ENCODE data around the gene ZNF774. TPM values are rescaled to one million over a fixed set of nuclear protein-coding genes. Genes with fewer than 3 reads are reported as not detected.
A peak's percentile ranks its signal among the peaks of the same experiment; 100 is the strongest.
"Not testable (repeated sequence)": the region's sequence is repeated elsewhere in the genome, so short reads cannot be mapped to it uniquely, and the experiment has no call there.

The ZNF774 gene
- total RNA-seq, 1 donor from 2014 or later, result 4.7 TPM

DNA sequence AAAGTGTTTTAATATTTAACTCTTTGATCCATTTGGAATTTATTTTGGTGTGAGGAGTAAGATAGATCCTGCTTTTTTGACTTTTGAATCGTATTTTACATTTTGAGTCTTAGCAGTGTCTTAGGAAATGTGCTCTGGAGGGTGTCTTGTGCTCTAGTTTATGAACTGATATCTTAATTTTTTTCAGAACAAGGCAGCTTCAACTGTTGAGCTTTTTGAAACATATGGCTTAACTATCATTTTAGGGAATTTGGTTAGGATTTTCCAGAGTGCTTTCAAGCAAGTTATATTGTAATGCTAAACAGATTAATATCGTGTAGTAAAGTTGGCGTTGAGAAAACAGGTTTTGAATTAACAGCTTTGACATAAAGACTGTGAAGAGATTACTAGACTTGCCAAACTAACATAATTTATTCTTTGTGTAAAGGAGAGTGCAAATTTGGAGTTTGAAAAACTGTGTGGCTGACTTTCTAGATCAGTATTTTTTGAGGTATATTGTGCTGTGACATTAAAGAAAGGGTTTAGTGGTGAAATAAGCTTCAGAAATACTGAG is 53.0 kb downstream of the ZNF774 start:
- H3K27ac ChIP-seq (replicated peaks), result no peak overlapping the region
- peaks cover 3% of the 10 kb centered on the region for H3K36me3 ChIP-seq
- intact Hi-C loops (cut with micrococcal nuclease), result no loop called here
- no peaks in the 10 kb centered on the region for H3K9me3 ChIP-seq (replicated peaks)
- no peak for DNase-seq
- no peak overlapping the region for H3K4me3 ChIP-seq
- H3K4me1 ChIP-seq, result peaks cover 90% of the 10 kb centered on the region
- H3K27me3 ChIP-seq (ENCODE audit: low read depth), result no peaks in the 10 kb centered on the region
- TF ChIP-seq, protein P1, sequence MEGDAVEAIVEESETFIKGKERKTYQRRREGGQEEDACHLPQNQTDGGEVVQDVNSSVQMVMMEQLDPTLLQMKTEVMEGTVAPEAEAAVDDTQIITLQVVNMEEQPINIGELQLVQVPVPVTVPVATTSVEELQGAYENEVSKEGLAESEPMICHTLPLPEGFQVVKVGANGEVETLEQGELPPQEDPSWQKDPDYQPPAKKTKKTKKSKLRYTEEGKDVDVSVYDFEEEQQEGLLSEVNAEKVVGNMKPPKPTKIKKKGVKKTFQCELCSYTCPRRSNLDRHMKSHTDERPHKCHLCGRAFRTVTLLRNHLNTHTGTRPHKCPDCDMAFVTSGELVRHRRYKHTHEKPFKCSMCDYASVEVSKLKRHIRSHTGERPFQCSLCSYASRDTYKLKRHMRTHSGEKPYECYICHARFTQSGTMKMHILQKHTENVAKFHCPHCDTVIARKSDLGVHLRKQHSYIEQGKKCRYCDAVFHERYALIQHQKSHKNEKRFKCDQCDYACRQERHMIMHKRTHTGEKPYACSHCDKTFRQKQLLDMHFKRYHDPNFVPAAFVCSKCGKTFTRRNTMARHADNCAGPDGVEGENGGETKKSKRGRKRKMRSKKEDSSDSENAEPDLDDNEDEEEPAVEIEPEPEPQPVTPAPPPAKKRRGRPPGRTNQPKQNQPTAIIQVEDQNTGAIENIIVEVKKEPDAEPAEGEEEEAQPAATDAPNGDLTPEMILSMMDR (IDR thresholded peaks at IDR 0.05; ENCODE audit: borderline replicate concordance), result no peak

DNA sequence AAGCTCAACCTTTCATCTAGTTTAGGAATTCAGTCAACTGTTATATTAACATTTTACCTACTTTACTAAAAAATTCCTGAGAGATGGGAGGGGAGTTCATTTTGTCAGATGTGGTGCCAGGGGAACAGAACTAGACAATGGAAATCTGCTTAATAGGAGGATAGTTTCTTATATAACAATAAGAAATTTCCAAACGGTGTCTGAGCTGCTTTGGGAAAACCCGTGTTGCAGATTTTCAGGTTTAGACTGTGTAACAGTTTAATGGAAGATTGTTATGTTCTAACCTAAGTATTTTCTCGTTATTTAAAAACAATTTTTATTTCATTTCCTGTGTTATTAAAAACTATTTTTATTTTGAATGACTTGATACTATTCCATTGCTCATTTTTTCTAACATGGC is 55.3 kb downstream of the ZNF774 start:
- H3K4me3 ChIP-seq, result no peak overlapping the region
- TF ChIP-seq, protein P1 (IDR thresholded peaks at IDR 0.05; ENCODE audit: borderline replicate concordance), result no peak
- no peaks in the 10 kb centered on the region for H3K9me3 ChIP-seq (replicated peaks)
- DNase-seq, result no peak
- peaks cover 85% of the 10 kb centered on the region for H3K4me1 ChIP-seq
- peaks cover 3% of the 10 kb centered on the region for H3K36me3 ChIP-seq
- H3K27me3 ChIP-seq (ENCODE audit: low read depth), result no peaks in the 10 kb centered on the region
- intact Hi-C loops (cut with micrococcal nuclease), result no loop called here
- peak overlapping the region; percentile 48 for H3K27ac ChIP-seq (replicated peaks)

DNA sequence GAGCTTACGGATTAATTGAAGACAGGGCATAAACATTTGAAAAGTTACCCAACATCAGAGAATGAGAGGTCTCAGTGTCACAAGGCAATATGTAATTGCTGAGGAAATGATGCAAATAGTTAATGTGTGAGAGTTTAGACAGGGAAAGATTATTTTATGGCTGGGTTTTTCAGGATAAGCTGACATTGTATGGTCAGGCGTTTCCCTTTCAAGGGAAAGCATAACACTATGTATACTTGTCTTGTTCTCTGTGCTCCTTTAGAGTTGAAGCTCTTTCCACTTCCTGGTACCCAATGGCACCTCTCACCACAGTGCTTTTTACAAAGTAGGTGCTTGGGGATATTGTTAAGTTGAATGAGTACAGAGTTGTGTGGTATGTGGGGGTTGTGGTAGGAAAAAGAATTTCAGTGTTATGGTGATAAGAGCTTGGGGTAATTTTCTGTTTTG is 55.8 kb downstream of the ZNF774 start:
- no peak overlapping the region for H3K4me3 ChIP-seq
- intact Hi-C loops (cut with micrococcal nuclease), result no loop called here
- TF ChIP-seq, protein P1 (IDR thresholded peaks at IDR 0.05; ENCODE audit: borderline replicate concordance), result no peak
- peaks cover 85% of the 10 kb centered on the region for H3K4me1 ChIP-seq
- peak overlapping the region; percentile 48 for H3K27ac ChIP-seq (replicated peaks)
- H3K9me3 ChIP-seq (replicated peaks), result no peaks in the 10 kb centered on the region
- H3K27me3 ChIP-seq (ENCODE audit: low read depth), result no peaks in the 10 kb centered on the region
- no peak for DNase-seq
- peaks cover 3% of the 10 kb centered on the region for H3K36me3 ChIP-seq

DNA sequence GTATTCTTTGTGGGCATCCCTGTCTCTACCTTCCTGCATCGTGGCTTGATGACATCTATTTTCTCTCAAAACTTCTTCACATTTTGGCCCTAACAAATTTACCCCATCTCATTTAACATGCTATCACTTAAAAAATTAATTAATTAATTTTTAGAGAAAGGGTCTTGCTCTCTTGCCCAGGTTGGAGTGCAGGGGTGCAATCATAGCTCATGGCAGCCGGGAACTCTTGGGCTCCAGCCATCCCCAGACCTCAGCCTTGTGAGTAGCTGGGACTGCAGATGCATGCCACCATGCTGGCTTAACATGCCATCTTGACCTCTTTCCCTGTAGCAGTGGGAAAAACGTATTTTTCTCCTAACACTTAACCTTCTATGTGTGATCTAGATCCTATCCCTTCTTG is 56.6 kb downstream of the ZNF774 start:
- TF ChIP-seq, protein P1 (IDR thresholded peaks at IDR 0.05; ENCODE audit: borderline replicate concordance), result no peak
- Histone ChIP-seq H3K27me3 (ENCODE audit: low read depth) (no peaks in the 10 kb centered on the region), H3K4me3 (no peak overlapping the region), H3K27ac (replicated peaks) (no peak overlapping the region), H3K36me3 (peaks cover 3% of the 10 kb centered on the region), H3K9me3 (replicated peaks) (no peaks in the 10 kb centered on the region), H3K4me1 (peaks cover 85% of the 10 kb centered on the region)
- intact Hi-C loops (cut with micrococcal nuclease), result no loop called here
- no peak for DNase-seq

DNA sequence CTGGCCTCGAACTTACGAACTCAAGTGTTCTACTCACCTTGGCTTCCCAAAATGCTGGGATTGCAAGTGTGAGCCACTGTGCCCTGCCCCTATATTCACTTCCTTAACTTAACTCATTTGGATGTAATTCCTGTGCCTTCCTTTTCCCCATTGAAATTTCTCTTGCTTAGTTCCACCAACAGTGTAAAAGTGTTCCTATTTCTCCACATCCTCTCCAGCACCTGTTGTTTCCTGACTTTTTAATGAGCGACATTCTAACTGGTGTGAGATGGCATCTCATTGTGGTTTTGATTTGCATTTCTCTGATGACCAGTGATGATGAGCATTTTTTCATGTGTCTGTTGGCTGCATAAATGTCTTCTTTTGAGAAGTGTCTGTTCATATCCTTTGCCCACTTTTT is 57.5 kb downstream of the ZNF774 start:
- H3K27me3 ChIP-seq (ENCODE audit: low read depth); H3K9me3 ChIP-seq (replicated peaks); DNase-seq; H3K4me3 ChIP-seq; H3K36me3 ChIP-seq; H3K27ac ChIP-seq (replicated peaks); intact Hi-C loops (cut with micrococcal nuclease): not testable (repeated sequence)
- peaks cover 86% of the 10 kb centered on the region for H3K4me1 ChIP-seq

DNA sequence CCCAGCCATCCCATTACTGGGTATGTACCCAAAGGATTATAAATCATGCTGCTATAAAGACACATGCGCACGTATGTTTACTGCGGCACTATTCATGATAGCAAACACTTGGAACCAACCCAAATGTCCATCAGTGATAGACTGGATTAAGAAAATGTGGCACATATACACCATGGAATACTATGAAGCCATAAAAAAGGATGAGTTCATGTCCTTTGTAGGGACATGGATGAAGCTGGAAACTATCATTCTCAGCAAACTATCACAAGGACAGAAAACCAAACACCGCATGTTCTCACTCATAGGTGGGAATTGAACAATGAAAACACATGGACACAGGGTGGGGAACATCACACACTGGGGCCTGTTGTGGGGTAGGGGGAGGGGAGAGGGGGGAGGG is 58.2 kb downstream of the ZNF774 start:
- H3K36me3 ChIP-seq; H3K27me3 ChIP-seq (ENCODE audit: low read depth): not testable (repeated sequence)
- peaks cover 87% of the 10 kb centered on the region for H3K4me1 ChIP-seq

More for the DNA sequence above, 58.2 kb downstream of the ZNF774 start:
- H3K27ac ChIP-seq (replicated peaks); intact Hi-C loops (cut with micrococcal nuclease); DNase-seq; H3K4me3 ChIP-seq; H3K9me3 ChIP-seq (replicated peaks): not testable (repeated sequence)

All from left ventricle myocardium inferior (tissue), 1 donor.